T-helper 9 cell (primary cell): Measurements from ENCODE around the gene ZNF280D.
"Not testable (repeated sequence)": the region's sequence is repeated elsewhere in the genome, so short reads cannot be mapped to it uniquely, and the experiment has no call there.

ENCODE experiments used
- DNase-seq: peaks from one replicate; pipeline ENCODE4 v3.0.0-alpha.2; 2020

Gene ZNF280D

GRCh38 chr15:56709502-56709901, 23.8 kb downstream of the ZNF280D start:
- not testable (repeated sequence) for DNase-seq

GRCh38 chr15:56699743-56700142, 33.6 kb downstream of the ZNF280D start:
- DNase-seq: no peak

GRCh38 chr15:56698270-56698669, 35.0 kb downstream of the ZNF280D start:
- DNase-seq: no peak

- DNase-seq: no peak
Measured at GRCh38 chr15:56693761-56694160, 39.5 kb downstream of the ZNF280D start.

GRCh38 chr15:56690733-56691132, 42.6 kb downstream of the ZNF280D start:
- DNase-seq: no peak

- no peak for DNase-seq
Measured at GRCh38 chr15:56683908-56684307, 49.4 kb downstream of the ZNF280D start.

GRCh38 chr15:56681113-56681512, 52.2 kb downstream of the ZNF280D start:
- DNase-seq: no peak

GRCh38 chr15:56679225-56679624, 54.1 kb downstream of the ZNF280D start:
- DNase-seq: no peak

- no peak for DNase-seq
Measured at GRCh38 chr15:56678571-56678970, 54.7 kb downstream of the ZNF280D start.

GRCh38 chr15:56677271-56677670, 56.0 kb downstream of the ZNF280D start:
- DNase-seq: no peak

GRCh38 chr15:56675930-56676329, 57.4 kb downstream of the ZNF280D start:
- no peak for DNase-seq

GRCh38 chr15:56674857-56675256, 58.5 kb downstream of the ZNF280D start:
- no peak for DNase-seq

- no peak for DNase-seq
Measured at GRCh38 chr15:56672721-56673120, 60.6 kb downstream of the ZNF280D start.

- DNase-seq: no peak
Measured at GRCh38 chr15:56667517-56667916, 65.8 kb downstream of the ZNF280D start.

GRCh38 chr15:56660943-56661342, 72.4 kb downstream of the ZNF280D start:
- DNase-seq: no peak

- no peak for DNase-seq
Measured at GRCh38 chr15:56659197-56659596, 74.1 kb downstream of the ZNF280D start.

GRCh38 chr15:56654624-56655023, 78.7 kb downstream of the ZNF280D start:
- no peak for DNase-seq

- DNase-seq: no peak
Measured at GRCh38 chr15:56654216-56654615, 79.1 kb downstream of the ZNF280D start.

GRCh38 chr15:56653787-56654186, 79.5 kb downstream of the ZNF280D start:
- no peak for DNase-seq

- no peak for DNase-seq
Measured at GRCh38 chr15:56653107-56653506, 80.2 kb downstream of the ZNF280D start.

- DNase-seq: no peak
Measured at GRCh38 chr15:56648311-56648710, 85.0 kb downstream of the ZNF280D start.

- no peak for DNase-seq
Measured at GRCh38 chr15:56640549-56640948, 92.8 kb downstream of the ZNF280D start.

GRCh38 chr15:56640127-56640526, 93.2 kb downstream of the ZNF280D start:
- no peak for DNase-seq

- no peak for DNase-seq
Measured at GRCh38 chr15:56639631-56640030, 93.7 kb downstream of the ZNF280D start.

- no peak for DNase-seq
Measured at GRCh38 chr15:56631765-56632164, 101.5 kb downstream of the ZNF280D start.
